HCT116 (cell line): ENCODE data around the gene LUM.

Experiments
- EZH2 ChIP-seq: fragments of 200-600 bp; sonication (generic); IDR thresholded peaks from 2 replicates; pipeline ENCODE4 v1.6.1; 2017; ENCODE audit warnings: antibody characterized with exemption, mixed run types
- EZH2phosphoT487 ChIP-seq: fragments of 200-600 bp; IDR thresholded peaks from 2 replicates; pipeline ENCODE4 v1.6.1; 2018; ENCODE audit warnings: antibody characterized with exemption, borderline replicate concordance
- POLR2A ChIP-seq: IDR thresholded peaks from 2 replicates; pipeline ENCODE4 v1.7.0; 2011; ENCODE audit warnings: borderline replicate concordance; ENCODE audit not compliant: insufficient read depth, insufficient read length; ENCODE audit errors: extremely low read depth
- SIN3A ChIP-seq: IDR thresholded peaks from 2 replicates; pipeline ENCODE4 v1.6.1; 2012; ENCODE audit warnings: low read depth
- TF ChIP-seq, protein P1 (sequence below), 3 experiments: fragments of 200-600 bp in 1 of 3; sonication (generic) in 1 of 3; IDR thresholded peaks in 2 of 3; conservative IDR thresholded peaks in 1 of 3; 2 replicates each; pipeline ENCODE4 v1.5.1; 2012 to 2017; ENCODE audit warnings: low read depth in 2 of 3, low read length in 2 of 3, antibody characterized with exemption in 1 of 3, borderline replicate concordance in 1 of 3, control low read depth in 1 of 3, mild to moderate bottlenecking in 1 of 3, mixed read lengths in 1 of 3, mixed run types in 1 of 3, moderate library complexity in 1 of 3; ENCODE audit not compliant: insufficient read depth in 1 of 3
- TF ChIP-seq, protein P2 (sequence below): IDR thresholded peaks from 2 replicates; pipeline ENCODE4 v1.6.1; 2012
- TF ChIP-seq, protein P3 (sequence below): IDR thresholded peaks from 2 replicates; pipeline ENCODE4 v1.6.1; 2012

DNA sequence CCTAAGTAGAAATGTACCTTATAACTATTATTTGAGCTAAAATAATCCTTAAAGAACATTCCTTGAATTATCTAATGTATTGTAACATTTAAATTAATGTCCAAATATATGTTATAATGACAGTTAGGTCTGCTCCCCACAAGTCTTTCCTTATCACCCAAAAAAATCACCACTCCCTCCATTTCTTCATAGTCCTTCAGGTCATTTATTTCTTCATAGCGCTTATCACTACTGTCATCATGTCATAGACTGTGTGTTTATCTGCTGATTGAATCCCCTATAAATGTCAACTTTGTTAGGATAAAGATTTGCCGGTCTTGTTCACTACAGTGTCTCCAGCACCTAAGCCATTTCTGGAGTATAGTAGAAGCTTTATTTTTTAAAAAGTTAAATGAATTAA lies 12.0 kb downstream of the LUM start:
- TF ChIP-seq POLR2A, result no peak
- TF ChIP-seq EZH2, result no peak
- TF ChIP-seq, protein P1, sequence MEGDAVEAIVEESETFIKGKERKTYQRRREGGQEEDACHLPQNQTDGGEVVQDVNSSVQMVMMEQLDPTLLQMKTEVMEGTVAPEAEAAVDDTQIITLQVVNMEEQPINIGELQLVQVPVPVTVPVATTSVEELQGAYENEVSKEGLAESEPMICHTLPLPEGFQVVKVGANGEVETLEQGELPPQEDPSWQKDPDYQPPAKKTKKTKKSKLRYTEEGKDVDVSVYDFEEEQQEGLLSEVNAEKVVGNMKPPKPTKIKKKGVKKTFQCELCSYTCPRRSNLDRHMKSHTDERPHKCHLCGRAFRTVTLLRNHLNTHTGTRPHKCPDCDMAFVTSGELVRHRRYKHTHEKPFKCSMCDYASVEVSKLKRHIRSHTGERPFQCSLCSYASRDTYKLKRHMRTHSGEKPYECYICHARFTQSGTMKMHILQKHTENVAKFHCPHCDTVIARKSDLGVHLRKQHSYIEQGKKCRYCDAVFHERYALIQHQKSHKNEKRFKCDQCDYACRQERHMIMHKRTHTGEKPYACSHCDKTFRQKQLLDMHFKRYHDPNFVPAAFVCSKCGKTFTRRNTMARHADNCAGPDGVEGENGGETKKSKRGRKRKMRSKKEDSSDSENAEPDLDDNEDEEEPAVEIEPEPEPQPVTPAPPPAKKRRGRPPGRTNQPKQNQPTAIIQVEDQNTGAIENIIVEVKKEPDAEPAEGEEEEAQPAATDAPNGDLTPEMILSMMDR (IDR thresholded peaks at IDR 0.05 in 2 of 3, conservative IDR thresholded peaks at IDR 0.05 in 1 of 3; ENCODE audit: borderline replicate concordance in 1 of 3, insufficient read depth in 1 of 3, low read depth in 2 of 3, low read length in 2 of 3), result no peak
- TF ChIP-seq SIN3A, result no peak
- no peak for TF ChIP-seq EZH2phosphoT487
- TF ChIP-seq, protein P2, sequence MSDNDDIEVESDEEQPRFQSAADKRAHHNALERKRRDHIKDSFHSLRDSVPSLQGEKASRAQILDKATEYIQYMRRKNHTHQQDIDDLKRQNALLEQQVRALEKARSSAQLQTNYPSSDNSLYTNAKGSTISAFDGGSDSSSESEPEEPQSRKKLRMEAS, result no peak
- TF ChIP-seq, protein P3, sequence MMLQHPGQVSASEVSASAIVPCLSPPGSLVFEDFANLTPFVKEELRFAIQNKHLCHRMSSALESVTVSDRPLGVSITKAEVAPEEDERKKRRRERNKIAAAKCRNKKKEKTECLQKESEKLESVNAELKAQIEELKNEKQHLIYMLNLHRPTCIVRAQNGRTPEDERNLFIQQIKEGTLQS, result no peak
